Heart left ventricle (tissue), 13 donors: ENCODE measurements around the gene SMYD4.

Experiments
- CTCF ChIP-seq, 12 donors: fragments of 200-600 bp; sonication (generic) in 4 of 12; IDR thresholded peaks; one replicate each; pipeline versions ENCODE4 v1.5.0 to v1.8.0; 2018 to 2022; ENCODE audit warnings: antibody characterized with exemption in 12 of 12, mild to moderate bottlenecking in 5 of 12
- POLR2A ChIP-seq, 2 donors: fragments of 450-650 bp; IDR thresholded peaks; one replicate each; pipeline ENCODE4 v1.6.1; 2017; ENCODE audit warnings: antibody characterized with exemption in 2 of 2, mild to moderate bottlenecking in 2 of 2, moderate library complexity in 2 of 2
- donor health status: ischemic (EF 13 %, LVEDD 7.1; RV severe dilation, severe dysfunction).
- donor health status: DM: no; HTN: yes; CAD: no.
- donor health status: DM: no; HTN: no; CAD: no.
- donor health status: ischemic (EF 25% LVEDD 6.9; RV normal size, moderate dysfunction).
- donor health status: ischemic (EF 25% LVEDD 5.7; RV mildly dilated, moderate dysfunction).
- donor health status: ischemic (EF 35%, LVEDD 5.7; RV mildly dilated, moderate dysfunction).
- donor health status: nonischemic (EF 11% LVEDD 7.7; RV severe dilation, severe dysfunction).
- donor health status: DM: yes; HTN: yes; CAD: no.
- donor health status: PGD.
- donor health status: ischemic (EF 29% LVEDD 5.4; RV normal size, mild dysfunction).
- donor health status: nonischemic (EF 23%, LVEDD 6.1; RV moderate dilation, normal function).

- TF ChIP-seq CTCF (IDR thresholded peaks at IDR 0.05) (no peak), POLR2A (IDR thresholded peaks at IDR 0.05) (no peak)
Observed at GRCh38 chr17:1782171-1782567, 47.5 kb downstream of the SMYD4 start.
